ENCODE results near the gene LRBA. TPM values are rescaled to one million over a fixed set of nuclear protein-coding genes. Genes with fewer than 3 reads are reported as not detected.
"Not testable (repeated sequence)": the region's sequence is repeated elsewhere in the genome, so short reads cannot be mapped to it uniquely, and the experiment has no call there.

The LRBA gene
- polyA plus RNA-seq, 1 experiment: 23.4 TPM

GRCh38 chr4:150668824-150669223 lies 346.3 kb downstream of the LRBA start:
- no peak for TF ChIP-seq CTCF (IDR thresholded peaks at IDR 0.05; ENCODE audit: low read depth, low read length)
- DNase-seq (ENCODE audit: low read depth, low spot score): no peak
- Histone ChIP-seq H3K27ac (ENCODE audit: low read depth, low read length) (no peak overlapping the region), H3K4me3 (ENCODE audit: low read depth, low read length) (no peak overlapping the region), H3K9me3 (ENCODE audit: control insufficient read depth, insufficient read depth, low read length) (no peaks in the 10 kb centered on the region), H3K27me3 (ENCODE audit: control insufficient read depth, insufficient read depth, low read length) (no peaks in the 10 kb centered on the region)
- POLR2A ChIA-PET: no interaction called here
- CTCF ChIA-PET: interaction anchor here (1.3 to 1.4 kb wide), 2 partner anchors 198 to 371 kb away, joined by 3 read pairs; no protein-coding TSS in a partner anchor

GRCh38 chr4:150664935-150665334 lies 350.1 kb downstream of the LRBA start:
- ChIA-PET POLR2A (no interaction called here), CTCF (no interaction called here)
- TF ChIP-seq CTCF (IDR thresholded peaks at IDR 0.05; ENCODE audit: low read depth, low read length): no peak
- no peak overlapping the region for H3K27ac ChIP-seq (ENCODE audit: low read depth, low read length)
- no peak overlapping the region for H3K4me3 ChIP-seq (ENCODE audit: low read depth, low read length)
- no peaks in the 10 kb centered on the region for H3K27me3 ChIP-seq (ENCODE audit: control insufficient read depth, insufficient read depth, low read length)
- DNase-seq (ENCODE audit: low read depth, low spot score): no peak
- H3K9me3 ChIP-seq (ENCODE audit: control insufficient read depth, insufficient read depth, low read length): no peaks in the 10 kb centered on the region

- DNase-seq (ENCODE audit: low read depth, low spot score): no peak
- no peak for TF ChIP-seq CTCF (IDR thresholded peaks at IDR 0.05; ENCODE audit: low read depth, low read length)
- Histone ChIP-seq H3K27ac (ENCODE audit: low read depth, low read length) (no peak overlapping the region), H3K9me3 (ENCODE audit: control insufficient read depth, insufficient read depth, low read length) (no peaks in the 10 kb centered on the region), H3K27me3 (ENCODE audit: control insufficient read depth, insufficient read depth, low read length) (no peaks in the 10 kb centered on the region), H3K4me3 (ENCODE audit: low read depth, low read length) (no peak overlapping the region)
- POLR2A ChIA-PET: no interaction called here
- CTCF ChIA-PET: no interaction called here
These were observed 352.4 kb downstream of the LRBA start for GRCh38 chr4:150662686-150663085.

GRCh38 chr4:150661551-150661950 lies 353.5 kb downstream of the LRBA start:
- H3K27me3 ChIP-seq (ENCODE audit: control insufficient read depth, insufficient read depth, low read length); DNase-seq (ENCODE audit: low read depth, low spot score); POLR2A ChIA-PET; H3K9me3 ChIP-seq (ENCODE audit: control insufficient read depth, insufficient read depth, low read length); H3K27ac ChIP-seq (ENCODE audit: low read depth, low read length); H3K4me3 ChIP-seq (ENCODE audit: low read depth, low read length): not testable (repeated sequence)
- CTCF ChIA-PET: interaction anchor here (0.6 to 0.7 kb wide), 2 partner anchors 11 to 14 kb away, joined by 3 to 4 read pairs; no protein-coding TSS in a partner anchor

GRCh38 chr4:150658258-150658657 lies 356.8 kb downstream of the LRBA start:
- DNase-seq (ENCODE audit: low read depth, low spot score); H3K4me3 ChIP-seq (ENCODE audit: low read depth, low read length); POLR2A ChIA-PET; H3K27me3 ChIP-seq (ENCODE audit: control insufficient read depth, insufficient read depth, low read length); CTCF ChIA-PET; H3K27ac ChIP-seq (ENCODE audit: low read depth, low read length); H3K9me3 ChIP-seq (ENCODE audit: control insufficient read depth, insufficient read depth, low read length): not testable (repeated sequence)

- Histone ChIP-seq H3K27ac (ENCODE audit: low read depth, low read length) (no peak overlapping the region), H3K4me3 (ENCODE audit: low read depth, low read length) (no peak overlapping the region), H3K9me3 (ENCODE audit: control insufficient read depth, insufficient read depth, low read length) (no peaks in the 10 kb centered on the region), H3K27me3 (ENCODE audit: control insufficient read depth, insufficient read depth, low read length) (no peaks in the 10 kb centered on the region)
- no peak for DNase-seq (ENCODE audit: low read depth, low spot score)
- TF ChIP-seq CTCF (IDR thresholded peaks at IDR 0.05; ENCODE audit: low read depth, low read length): no peak
- POLR2A ChIA-PET: no interaction called here
- CTCF ChIA-PET: no interaction called here
These were observed 358.2 kb downstream of the LRBA start for GRCh38 chr4:150656891-150657290.

All from AG04450 (cell line).